HG02759 (cell line): ENCODE results near the gene CARF.
"Not testable (repeated sequence)": the region's sequence is repeated elsewhere in the genome, so short reads cannot be mapped to it uniquely, and the experiment has no call there.

Experiments used
- ATAC-seq: cut with Tn5 transposase; IDR thresholded peaks from one replicate; pipeline ENCODE4 v1.9.1; 2021; ENCODE audit warnings: mild to moderate bottlenecking, moderate library complexity; ENCODE audit not compliant: unreplicated experiment

The CARF gene, protein sequence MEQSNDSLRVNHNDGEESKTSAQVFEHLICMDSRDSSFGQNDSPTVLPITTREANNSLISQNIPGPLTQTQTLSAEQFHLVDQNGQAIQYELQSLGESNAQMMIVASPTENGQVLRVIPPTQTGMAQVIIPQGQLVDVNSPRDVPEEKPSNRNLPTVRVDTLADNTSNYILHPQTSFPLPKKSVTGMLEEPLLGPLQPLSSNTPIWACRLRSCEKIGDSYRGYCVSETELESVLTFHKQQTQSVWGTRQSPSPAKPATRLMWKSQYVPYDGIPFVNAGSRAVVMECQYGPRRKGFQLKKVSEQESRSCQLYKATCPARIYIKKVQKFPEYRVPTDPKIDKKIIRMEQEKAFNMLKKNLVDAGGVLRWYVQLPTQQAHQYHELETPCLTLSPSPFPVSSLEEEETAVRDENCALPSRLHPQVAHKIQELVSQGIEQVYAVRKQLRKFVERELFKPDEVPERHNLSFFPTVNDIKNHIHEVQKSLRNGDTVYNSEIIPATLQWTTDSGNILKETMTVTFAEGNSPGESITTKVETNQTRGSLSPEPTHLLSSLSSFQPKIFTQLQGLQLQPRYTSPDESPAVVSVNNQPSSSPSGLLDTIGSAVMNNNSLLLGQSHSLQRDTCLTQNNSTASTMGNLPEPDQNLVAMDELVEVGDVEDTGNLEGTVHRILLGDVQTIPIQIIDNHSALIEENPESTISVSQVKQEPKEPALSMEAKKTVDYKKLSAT

DNA sequence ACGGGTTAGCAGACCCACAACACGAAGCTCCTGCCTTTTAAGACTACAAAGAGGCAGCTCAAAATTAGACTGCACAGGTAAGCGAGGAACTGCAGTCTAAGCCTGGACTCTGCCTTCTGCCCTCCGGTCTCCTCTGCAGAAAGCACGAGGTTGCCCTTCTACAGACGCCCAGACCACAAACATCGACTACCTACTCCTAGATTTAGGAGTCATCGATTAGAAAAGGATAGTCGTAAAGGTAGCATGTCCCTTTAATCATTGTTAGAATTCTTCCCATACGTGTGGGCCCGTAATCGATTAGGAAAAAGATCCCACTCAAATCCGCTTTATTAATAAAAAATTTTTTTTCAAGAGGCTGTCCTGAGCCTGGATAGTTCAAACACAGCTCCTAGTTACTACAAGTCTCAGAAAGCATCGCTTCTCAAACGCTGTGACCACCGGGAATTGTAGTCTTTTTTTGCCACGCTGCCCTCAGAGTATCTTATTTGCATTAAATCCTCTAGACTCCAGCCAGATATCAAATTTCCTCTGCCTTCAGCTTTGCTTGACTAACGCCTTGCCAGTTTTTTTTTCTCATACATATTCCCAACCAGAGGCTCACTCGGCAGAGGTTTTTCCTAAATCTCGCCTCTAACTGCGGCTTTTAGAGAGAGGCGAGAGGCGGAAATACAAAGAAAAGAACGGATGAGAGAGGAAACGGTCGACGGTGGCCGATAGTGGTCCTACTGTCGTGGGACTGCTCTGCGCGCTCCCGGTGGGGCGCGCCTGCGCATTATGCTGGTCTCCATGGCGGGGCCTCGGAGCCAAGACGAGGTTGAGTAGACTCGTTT lies at the start of gene CARF, which contains the start of gene WDR12:
TSS of gene CARF (plus strand) at position 764 of the 830 bp plus-strand sequence. CDS start 29,628 bp downstream, outside the sequence.
TSS of gene WDR12 (minus strand) at position 162 of the 830 bp plus-strand sequence. CDS start 197 bp downstream, outside the sequence.
- peak; percentile 81 for ATAC-seq

DNA sequence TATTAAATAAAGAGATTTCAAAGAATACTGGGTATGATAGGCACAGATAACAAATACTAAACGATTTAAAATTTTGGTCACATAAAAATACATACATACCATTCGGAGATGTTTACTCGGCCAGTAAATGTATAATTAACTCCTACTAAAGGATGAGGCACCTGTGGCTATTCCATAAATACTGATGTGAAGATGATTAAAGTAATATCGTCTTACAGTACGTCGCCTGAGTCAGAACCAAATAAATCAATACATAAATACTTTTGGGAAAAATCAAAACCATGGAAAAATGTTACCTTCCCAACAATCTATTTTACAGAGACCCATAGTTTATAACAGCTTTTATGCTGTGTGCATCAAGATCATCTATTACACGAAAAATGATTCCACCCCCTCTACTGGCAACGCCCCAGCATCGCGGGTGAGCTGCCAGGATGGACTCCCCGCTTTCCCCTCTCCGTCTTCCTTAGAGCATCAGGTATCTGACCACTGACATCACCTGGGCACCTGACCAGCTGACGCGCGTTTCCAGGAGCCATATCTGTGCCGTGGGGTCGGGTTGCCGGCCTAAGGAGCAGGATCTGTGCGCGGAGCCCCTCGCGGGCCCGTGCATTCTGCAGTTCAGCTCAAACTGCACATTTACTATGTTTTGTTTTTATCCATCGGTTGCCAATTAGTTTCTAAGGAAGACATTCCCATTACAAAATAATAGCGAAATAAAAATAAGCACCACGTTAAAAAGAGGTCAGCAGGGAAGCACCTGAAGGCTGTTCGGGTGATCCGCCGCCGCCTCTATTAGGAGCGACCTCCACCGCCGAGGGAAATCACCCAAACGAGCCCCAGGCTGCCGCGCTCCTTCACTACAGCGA lies 41.4 kb upstream of the CARF start:
- ATAC-seq, result peak; percentile 78

DNA sequence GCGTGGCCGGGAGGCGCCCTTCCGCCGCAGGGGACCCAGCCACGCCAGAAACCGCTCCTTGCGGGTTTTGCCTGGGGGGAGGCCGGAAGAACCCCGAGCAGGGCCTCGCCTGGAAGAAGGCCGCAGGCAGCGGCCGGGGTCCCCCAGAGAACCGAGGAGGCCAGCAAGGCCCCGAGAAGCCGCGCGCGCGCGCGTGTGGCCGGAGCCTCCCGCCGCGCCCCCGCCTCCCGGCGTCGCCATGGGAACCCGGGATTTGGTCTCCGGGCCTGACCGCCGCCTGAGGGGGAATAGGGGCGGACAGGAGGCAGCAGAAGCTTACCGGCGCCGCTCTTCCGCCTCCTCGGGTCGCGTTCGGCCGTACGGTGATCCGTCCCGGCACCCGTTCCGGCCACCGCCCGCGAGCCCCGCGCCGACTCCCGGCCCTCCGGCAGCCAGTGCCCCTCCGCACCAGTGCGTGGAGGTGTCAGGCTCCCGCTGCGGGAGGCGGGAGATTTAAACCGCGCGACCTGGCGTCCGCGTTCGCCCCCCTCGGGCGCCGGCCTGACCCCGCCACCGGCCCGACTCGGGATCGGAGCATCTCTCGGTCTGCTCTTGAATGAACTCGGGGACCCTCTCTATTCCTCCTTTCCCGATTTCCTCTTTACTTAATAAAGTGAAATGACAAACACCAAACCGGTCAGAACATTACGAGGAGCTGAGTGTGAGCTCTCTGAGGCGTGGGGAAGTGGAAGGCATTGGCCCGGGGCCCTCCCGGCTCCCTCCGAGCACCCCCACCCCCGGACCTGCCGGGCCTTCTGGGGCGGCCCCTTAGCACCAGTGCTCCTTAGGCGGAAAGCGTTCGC lies 40.6 kb upstream of the CARF start, which contains the start of gene ICA1L:
TSS of gene ICA1L (minus strand) at position 467 of the 842 bp plus-strand sequence. CDS start 42,757 bp downstream, outside the sequence.
- ATAC-seq, result peak; percentile 66

DNA sequence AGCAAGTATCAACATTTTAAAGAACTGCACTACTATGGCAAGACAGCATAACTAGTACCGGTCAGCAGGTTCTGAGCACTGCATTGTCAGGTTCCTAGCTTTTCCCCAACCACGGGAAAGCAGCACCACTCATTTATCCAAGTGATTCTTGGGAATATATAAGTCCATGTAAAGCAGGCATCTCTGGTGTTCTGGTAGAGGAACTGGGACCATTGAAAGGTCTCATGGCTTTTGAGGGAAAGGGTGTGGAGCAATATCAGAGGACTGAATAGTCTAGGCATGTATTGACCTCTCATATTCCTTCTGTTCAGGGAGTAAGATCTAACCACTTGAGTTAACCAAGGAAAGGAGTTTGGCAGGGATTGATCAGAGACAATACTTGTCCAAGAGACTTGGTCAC lies 34.4 kb upstream of the CARF start:
- no peak for ATAC-seq

DNA sequence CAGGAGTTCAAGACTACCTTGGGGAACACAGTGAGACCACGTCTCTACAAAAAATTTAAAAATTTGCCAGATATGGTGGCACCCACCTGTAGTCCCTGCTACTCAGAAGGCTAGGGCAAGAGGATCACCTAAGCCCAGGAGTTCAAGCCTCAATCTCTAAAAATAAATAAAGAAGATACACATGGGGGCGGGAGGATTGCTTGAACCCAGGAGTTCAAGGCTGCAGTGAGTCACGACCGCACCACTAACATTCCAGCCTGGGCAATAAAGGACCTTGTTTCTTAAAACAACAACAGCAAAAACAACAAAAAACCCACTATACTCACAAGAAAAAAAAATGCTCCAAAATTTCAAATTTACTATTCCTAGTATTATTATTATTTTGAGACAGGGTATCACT lies 30.5 kb upstream of the CARF start:
- ATAC-seq, result no peak

DNA sequence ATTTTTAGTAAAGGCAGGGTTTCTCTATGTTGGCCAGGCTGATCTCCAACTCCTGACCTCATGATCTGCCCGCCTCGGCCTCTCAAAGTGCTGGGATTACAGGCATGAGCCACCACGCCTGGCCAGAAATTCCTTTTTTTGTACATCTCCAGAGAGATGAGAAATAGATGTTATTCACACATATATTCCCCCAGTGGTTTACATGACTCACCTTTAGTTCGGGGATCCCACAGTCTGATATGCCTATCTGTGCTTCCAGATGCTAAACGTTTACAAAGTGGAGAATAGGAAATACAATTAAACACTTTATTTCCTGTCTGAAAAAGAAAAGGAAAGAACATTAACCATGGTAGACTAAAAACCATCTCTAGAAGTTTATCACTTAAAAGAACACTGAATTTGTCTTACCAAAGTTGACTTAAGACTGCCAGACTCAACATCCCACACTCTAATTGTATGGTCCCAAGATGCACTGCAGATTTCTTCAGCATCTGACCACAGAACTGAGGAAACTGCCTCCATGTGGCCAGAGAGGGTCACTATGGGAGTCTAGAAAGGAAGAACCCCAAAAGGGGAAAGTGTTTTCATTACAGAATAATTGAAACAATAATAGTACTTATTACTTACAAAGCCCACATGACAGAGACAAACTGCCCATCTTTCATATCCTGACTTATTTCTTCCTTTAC lies 27.9 kb upstream of the CARF start:
- ATAC-seq, result no peak

DNA sequence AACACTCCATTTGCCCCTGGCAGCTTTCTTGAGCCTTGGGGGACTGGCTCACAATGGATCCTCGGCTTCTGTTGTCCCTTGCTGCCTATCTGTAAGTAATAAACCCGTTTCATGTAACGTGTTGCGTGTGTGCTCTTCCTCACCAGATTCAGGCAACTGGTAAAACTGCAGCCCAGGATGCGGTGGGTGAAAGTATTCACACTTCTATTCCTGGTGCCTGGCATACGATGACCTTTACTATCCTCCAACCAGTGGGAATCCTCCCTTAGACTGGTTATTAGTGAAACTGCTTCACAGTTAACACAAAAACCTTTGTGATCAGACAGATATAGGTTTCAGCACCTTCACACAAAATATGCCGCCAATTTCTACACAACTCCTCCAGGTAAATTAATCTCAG lies 26.9 kb upstream of the CARF start:
- no peak for ATAC-seq

DNA sequence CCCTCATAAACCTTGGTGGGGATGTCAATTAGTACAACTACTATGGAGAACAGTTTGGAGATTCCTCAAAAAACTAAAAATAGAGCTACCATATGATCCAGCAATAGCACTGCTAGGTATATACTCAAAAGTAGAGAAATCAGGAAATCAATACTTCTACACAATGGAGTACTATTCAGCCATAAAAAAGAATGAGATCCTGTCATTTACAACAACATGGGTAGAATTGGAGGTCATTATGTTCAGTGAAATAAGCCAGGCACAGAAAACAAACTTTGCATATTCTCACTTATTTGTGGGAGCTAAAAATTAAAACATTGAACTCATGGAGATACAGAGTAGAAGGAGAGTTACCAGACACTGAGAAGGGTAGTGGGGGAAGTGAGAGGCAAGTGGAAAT lies 6.6 kb upstream of the CARF start:
- ATAC-seq, result not testable (repeated sequence)

DNA sequence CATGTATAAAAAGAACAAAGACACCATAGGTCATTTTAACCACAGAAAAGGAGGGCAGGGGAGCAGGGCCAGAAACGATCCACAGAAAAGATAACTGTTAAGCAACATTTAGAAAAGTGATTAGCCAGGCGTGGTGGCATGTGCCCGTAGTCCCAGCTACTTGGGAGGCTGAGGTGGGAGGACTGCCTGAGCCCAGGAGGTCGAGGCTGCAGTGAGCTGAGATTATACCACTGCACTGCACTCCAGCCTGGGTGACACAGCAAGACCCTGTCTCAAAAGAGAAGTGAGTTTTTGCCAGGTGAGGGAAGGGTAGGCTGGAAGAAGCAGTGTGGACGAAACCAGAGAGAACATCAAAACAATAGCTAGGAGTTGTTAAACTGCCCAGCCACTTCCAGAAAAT lies 3.9 kb upstream of the CARF start:
- no peak for ATAC-seq

DNA sequence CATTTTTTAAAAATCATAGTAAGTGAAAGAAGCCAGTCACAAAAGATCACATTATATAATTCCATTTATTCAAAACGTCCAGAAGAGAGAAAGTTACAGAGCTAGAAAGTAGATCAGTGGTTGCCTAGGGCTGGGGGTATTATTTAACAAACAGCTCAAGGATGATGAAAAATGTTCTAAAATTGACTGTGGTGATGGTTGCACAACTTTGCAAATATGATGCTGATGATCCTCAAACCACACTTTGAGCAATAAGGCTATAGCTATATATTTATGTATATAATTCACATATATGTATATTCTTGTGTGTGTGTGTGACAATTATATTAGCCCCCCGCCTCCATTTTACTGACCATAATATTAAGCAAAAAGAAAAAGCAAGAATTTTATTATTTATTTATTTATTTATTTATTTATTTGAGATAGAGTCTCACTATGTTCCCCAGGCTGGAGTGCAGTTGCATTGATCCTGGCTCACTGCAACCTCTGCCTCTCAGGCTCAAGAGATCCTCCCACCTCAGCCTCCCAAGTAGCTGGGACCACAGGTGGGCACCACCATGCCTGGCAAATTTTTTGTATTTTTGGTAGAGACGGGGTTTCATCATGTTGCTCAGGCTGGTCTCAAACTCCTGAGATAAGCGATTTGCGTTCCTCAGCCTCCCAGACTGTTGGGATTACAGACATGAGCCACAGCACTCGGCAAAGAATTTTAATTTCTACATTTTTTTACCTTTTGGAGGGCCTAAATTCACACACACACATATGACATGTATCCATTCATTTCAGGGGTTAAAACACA lies 2.5 kb upstream of the CARF start:
- no peak for ATAC-seq

DNA sequence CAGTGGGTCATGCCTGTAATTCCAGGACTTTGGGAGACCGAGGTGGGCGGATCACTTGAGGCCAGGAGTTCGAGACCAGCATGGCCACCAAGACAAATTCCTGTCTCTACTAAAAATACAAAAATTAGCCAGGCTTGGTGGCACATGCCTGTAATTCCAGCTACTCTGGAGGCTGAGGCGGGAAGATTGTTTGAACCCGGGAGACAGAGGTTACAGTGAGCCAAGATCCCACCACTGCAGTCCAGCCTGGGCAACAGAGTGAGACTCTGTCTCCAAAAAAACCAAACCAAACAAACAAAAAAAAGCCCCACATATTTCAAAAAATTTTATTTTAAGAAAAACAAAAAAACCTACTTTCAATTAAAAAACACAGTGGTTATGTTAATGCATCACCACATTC lies 1.8 kb upstream of the CARF start:
- ATAC-seq, result not testable (repeated sequence)

DNA sequence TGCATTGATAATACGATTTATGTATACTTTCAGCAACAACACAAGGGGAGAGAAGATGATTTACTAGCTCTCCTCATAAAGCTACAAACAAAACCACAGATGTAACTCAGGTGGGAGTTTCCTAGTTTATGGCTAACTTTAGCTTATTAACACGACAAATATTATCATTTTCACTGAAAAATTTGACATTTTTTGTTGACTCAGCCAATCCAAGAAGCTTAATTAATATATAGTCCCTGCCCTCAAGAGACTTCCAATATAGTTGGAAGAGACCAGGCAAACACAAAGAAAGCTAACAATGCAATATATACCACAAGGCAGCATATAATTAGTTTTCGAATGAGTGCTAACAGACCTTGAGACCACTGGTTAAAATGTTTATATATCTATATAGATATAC lies 1.4 kb upstream of the CARF start:
- no peak for ATAC-seq

DNA sequence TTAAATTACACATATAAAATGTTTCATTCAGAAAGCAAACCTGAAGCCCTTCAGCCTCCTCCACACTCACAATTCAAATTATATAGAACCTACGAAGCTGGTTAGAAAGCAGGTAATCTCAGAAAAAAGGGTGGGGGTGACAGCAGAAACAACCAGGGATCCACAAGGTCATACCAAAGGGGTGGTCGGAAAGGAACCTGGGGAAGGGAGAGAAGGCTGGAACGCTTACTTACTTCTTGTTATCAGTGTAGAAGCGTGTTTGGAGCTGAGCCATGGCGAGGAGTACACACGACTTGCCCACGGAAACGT lies 918 bp upstream of the CARF start:
- no peak for ATAC-seq

DNA sequence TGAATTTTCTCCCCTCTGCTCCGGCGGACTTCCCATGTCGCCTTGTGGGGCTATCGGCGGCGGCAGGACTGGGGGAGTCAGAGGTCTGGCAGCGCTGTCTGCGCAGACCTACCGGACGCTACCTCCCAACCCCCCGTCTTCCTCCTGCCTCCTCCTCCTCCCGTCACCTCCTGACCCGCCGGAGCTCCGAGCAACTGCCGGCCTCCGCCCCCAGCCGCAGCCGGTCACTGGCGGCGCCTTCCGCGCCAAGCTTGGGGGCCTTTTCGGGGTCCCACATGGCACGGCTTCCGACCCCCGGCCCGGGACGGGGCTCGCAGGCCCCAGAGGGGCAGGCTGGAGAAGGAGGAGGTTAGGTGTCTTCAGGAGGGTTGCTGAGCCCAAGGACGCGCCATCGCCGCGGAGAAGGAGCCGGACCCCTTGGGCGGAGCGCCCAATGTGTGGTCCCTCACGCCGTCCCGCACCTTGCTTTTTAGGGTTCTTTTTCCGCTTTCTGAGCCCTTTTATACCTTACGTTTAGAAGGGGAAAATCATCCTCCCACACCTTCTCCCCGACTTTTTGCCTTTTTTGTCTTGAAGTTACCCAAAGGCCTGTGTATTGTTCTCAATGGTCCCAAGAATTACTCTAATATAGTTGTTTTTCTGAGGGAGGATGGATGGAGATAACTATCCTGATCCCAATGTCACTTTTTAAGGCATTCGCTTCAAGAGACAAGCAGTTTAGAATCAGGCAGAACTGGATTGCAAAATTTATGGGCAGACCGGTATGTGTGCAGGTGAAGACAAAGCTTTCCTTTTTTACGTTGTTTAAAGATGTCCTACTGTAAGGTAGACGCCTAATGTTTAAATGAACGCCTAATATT lies 497 bp downstream of the CARF start:
- peak; percentile 72 for ATAC-seq

DNA sequence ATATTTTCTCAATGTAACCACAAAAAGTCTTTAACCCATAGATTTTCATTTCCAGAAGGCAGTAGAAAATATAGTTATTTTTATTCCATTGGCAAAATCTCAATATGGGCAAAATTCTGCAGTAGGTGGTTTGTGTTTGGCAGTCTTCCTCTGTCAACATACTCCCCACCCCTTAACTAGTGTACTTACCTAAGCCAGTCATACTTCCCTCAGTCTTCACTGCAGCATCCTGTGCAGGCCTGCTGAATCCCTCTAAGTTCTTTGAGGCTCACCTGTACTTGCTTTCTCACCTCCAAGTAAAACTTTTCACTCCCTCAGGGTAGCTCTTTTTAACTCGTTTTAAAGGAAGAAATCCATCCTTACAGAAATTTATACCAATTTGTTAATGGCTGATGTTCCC lies 6.8 kb downstream of the CARF start:
- no peak for ATAC-seq

DNA sequence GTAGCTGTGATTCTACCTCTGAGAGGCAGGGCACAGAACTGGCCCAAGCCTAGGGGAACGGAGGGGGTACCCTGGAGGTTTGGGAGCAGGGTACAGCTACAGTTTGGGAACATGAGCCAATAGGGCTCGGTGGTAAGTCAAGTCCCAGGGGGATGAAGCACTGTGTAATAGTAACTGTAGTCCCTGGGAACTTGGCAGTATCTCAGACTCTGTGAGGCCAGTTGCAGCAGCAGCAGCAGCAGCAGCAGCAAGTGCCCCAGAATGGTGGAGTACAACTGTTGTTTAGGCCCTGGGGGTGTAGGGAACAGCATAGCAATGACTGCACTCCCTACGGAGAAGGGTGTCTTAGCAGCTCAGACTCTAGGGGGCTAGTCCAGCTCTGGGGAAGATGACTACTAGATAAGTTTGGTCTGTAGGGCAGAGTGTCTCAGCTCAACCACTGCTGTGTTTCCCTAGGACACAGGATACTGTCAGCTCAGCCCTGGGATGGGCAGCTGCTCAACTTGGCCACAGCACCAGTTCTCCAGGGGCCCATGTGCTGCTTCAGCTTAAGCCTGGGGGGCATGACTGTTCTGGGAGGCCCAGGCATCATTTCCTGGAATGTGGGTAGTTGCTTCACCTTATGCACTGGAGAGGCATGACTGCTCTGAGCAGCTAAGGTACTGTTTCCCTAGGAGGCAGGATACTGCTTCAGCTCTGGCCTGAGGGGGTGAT lies 20.5 kb downstream of the CARF start:
- ATAC-seq, result no peak

DNA sequence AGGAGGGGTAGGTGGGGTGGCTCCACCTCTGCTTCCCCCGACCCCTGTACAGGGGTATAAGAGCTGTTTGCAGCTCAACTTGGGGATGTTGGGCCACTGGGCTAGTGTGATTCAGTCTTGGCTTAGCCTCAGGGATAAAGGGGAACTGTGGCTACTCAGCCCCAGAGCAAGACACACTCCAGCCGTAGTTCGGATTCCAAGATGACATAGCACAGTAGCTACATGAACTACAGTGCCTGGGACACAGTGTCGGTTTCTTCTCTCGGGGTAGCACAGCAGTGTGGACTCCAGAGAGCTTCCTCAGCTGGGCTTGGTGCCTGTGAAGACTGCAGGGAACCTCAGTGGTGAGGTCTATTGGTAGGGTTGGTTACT lies 21.1 kb downstream of the CARF start:
- no peak for ATAC-seq
